ENCODE data around the gene PSMB11. TPM values are rescaled to one million over a fixed set of nuclear protein-coding genes. Genes with fewer than 3 reads are reported as not detected.

PSMB11 gene
- total RNA-seq, 1 experiment from 2014 or later: not detected

DNA sequence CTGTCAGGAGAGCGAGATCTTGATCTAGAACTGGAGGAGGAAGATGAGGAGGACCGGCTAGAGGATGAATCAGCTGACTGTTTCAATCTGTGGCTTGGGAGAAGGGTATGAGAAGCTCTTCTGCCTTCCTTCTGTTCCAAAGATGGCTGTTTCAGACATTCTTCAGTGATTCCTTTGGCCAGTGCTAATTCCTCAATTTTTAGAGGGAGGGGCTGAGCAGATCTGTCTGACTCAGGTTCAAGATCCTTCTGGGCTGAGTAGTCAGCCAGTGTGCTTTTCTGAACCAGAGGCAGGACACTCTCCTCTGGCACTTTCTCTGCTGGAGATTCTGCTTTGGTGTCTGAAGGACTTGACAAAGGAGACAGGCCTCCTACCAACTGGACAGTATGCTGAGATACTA is 37.7 kb downstream of the PSMB11 start:
- CTCF ChIA-PET: interaction anchor here (0.6 to 4.5 kb wide), 3 partner anchors 11 to 15 kb away, joined by 3 to 49 read pairs (median 3); partner anchors contain the start of gene ACIN1
- peaks cover 52% of the 10 kb centered on the region for H3K4me1 ChIP-seq
- Mint-ChIP-seq H3K27me3 (ENCODE audit: insufficient read depth, unreplicated experiment) (no peaks in the 10 kb centered on the region), H3K36me3 (ENCODE audit: insufficient read depth, unreplicated experiment) (peaks cover 77% of the 10 kb centered on the region), H3K4me3 (ENCODE audit: unreplicated experiment) (peak overlapping the region; percentile 14), H3K4me1 (ENCODE audit: low read depth, unreplicated experiment) (peaks cover 21% of the 10 kb centered on the region), H3K27ac (ENCODE audit: unreplicated experiment) (peak overlapping the region; percentile 54), H3K9me3 (ENCODE audit: unreplicated experiment) (no peaks in the 10 kb centered on the region)
- POLR2A ChIA-PET: no interaction called here
- TF ChIP-seq, protein P1, sequence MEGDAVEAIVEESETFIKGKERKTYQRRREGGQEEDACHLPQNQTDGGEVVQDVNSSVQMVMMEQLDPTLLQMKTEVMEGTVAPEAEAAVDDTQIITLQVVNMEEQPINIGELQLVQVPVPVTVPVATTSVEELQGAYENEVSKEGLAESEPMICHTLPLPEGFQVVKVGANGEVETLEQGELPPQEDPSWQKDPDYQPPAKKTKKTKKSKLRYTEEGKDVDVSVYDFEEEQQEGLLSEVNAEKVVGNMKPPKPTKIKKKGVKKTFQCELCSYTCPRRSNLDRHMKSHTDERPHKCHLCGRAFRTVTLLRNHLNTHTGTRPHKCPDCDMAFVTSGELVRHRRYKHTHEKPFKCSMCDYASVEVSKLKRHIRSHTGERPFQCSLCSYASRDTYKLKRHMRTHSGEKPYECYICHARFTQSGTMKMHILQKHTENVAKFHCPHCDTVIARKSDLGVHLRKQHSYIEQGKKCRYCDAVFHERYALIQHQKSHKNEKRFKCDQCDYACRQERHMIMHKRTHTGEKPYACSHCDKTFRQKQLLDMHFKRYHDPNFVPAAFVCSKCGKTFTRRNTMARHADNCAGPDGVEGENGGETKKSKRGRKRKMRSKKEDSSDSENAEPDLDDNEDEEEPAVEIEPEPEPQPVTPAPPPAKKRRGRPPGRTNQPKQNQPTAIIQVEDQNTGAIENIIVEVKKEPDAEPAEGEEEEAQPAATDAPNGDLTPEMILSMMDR (IDR thresholded peaks at IDR 0.05; ENCODE audit: insufficient read depth in 1 of 2, low read depth in 1 of 2, low read length in 1 of 2, severe bottlenecking in 1 of 2, unreplicated experiment in 1 of 2): no peak
- intact Hi-C loops (cut with micrococcal nuclease; ENCODE audit: unreplicated experiment): no loop called here
- H3K27me3 ChIP-seq (replicated peaks; ENCODE audit: control insufficient read depth, insufficient read depth, low read length): no peaks in the 10 kb centered on the region
- no peak overlapping the region for H3K4me3 ChIP-seq (ENCODE audit: low read depth, low read length)
- no TSS peak for BruUV-seq (replicated peaks)
- no peak for DNase-seq
- no peaks in the 10 kb centered on the region for H3K9me3 ChIP-seq
- peaks cover 4% of the 10 kb centered on the region for H3K36me3 ChIP-seq (ENCODE audit: control insufficient read depth, insufficient read depth, low read length)

GRCh38 chr14:23080474-23080873 is 38.5 kb downstream of the PSMB11 start:
- Mint-ChIP-seq H3K4me1 (ENCODE audit: low read depth, unreplicated experiment) (peaks cover 21% of the 10 kb centered on the region), H3K9me3 (ENCODE audit: unreplicated experiment) (no peaks in the 10 kb centered on the region), H3K27me3 (ENCODE audit: insufficient read depth, unreplicated experiment) (no peaks in the 10 kb centered on the region), H3K36me3 (ENCODE audit: insufficient read depth, unreplicated experiment) (peaks cover 77% of the 10 kb centered on the region), H3K4me3 (ENCODE audit: unreplicated experiment) (peak overlapping the region; percentile 2), H3K27ac (ENCODE audit: unreplicated experiment) (no peak overlapping the region)
- ChIA-PET CTCF (interaction anchor here (0.6 to 4.5 kb wide), 3 partner anchors 12 to 14 kb away, joined by 3 to 49 read pairs (median 3); partner anchors contain the start of gene ACIN1), POLR2A (no interaction called here)
- Histone ChIP-seq H3K36me3 (ENCODE audit: control insufficient read depth, insufficient read depth, low read length) (peaks cover 4% of the 10 kb centered on the region), H3K4me1 (peaks cover 52% of the 10 kb centered on the region), H3K9me3 (no peaks in the 10 kb centered on the region), H3K4me3 (ENCODE audit: low read depth, low read length) (no peak overlapping the region), H3K27me3 (replicated peaks; ENCODE audit: control insufficient read depth, insufficient read depth, low read length) (no peaks in the 10 kb centered on the region)
- no peak for DNase-seq
- TF ChIP-seq, protein P1 (IDR thresholded peaks at IDR 0.05; ENCODE audit: insufficient read depth in 1 of 2, low read depth in 1 of 2, low read length in 1 of 2, severe bottlenecking in 1 of 2, unreplicated experiment in 1 of 2): no peak
- intact Hi-C loops (cut with micrococcal nuclease; ENCODE audit: unreplicated experiment): no loop called here
- BruUV-seq (replicated peaks): no TSS peak

- H3K27ac Mint-ChIP-seq (ENCODE audit: unreplicated experiment): peak overlapping the region; percentile 22
- POLR2A ChIA-PET: no interaction called here
- no peaks in the 10 kb centered on the region for H3K9me3 Mint-ChIP-seq (ENCODE audit: unreplicated experiment)
- intact Hi-C loops (cut with micrococcal nuclease; ENCODE audit: unreplicated experiment): no loop called here
- Histone ChIP-seq H3K9me3 (no peaks in the 10 kb centered on the region), H3K27me3 (replicated peaks; ENCODE audit: control insufficient read depth, insufficient read depth, low read length) (no peaks in the 10 kb centered on the region), H3K4me3 (ENCODE audit: low read depth, low read length) (no peak overlapping the region), H3K36me3 (ENCODE audit: control insufficient read depth, insufficient read depth, low read length) (peaks cover 2% of the 10 kb centered on the region), H3K4me1 (0 out of 2 replicates have a peak, but pooled peaks cover 7% of the 10 kb centered on the region)
- TF ChIP-seq, protein P1 (IDR thresholded peaks at IDR 0.05; ENCODE audit: insufficient read depth in 1 of 2, low read depth in 1 of 2, low read length in 1 of 2, severe bottlenecking in 1 of 2, unreplicated experiment in 1 of 2): no peak
- CTCF ChIA-PET: interaction anchor here (0.5 to 1.6 kb wide), 4 partner anchors 8 to 106 kb away, joined by 3 to 5 read pairs (median 4); no protein-coding TSS in a partner anchor
- DNase-seq: no peak
- peaks cover 10% of the 10 kb centered on the region for H3K4me1 Mint-ChIP-seq (ENCODE audit: low read depth, unreplicated experiment)
- no TSS peak for BruUV-seq (replicated peaks)
- H3K36me3 Mint-ChIP-seq (ENCODE audit: insufficient read depth, unreplicated experiment): peaks cover 73% of the 10 kb centered on the region
- no peak overlapping the region for H3K4me3 Mint-ChIP-seq (ENCODE audit: unreplicated experiment)
- H3K27me3 Mint-ChIP-seq (ENCODE audit: insufficient read depth, unreplicated experiment): no peaks in the 10 kb centered on the region
These were observed 43.4 kb downstream of the PSMB11 start for GRCh38 chr14:23085458-23085857.

All from Caco-2 (cell line).